Fibroblast of lung (primary cell): Measurements from ENCODE around the gene C1R.

Source experiments
- EZH2 ChIP-seq: IDR thresholded peaks from 2 replicates; pipeline ENCODE4 v1.5.1; 2012; ENCODE audit warnings: low read length, control low read depth, mild to moderate bottlenecking; ENCODE audit errors: missing control alignments
- TF ChIP-seq, protein P1 (sequence below), 2 donors: IDR thresholded peaks in 1 of 2; conservative IDR thresholded peaks in 1 of 2; 1 replicate in 1 of 2; 2 replicates in 1 of 2; pipeline ENCODE4 v1.5.1; 2011 to 2012; ENCODE audit warnings: low read length in 2 of 2, control low read depth in 1 of 2, inconsistent platforms in 1 of 2, low read depth in 1 of 2, mild to moderate bottlenecking in 1 of 2

DNA sequence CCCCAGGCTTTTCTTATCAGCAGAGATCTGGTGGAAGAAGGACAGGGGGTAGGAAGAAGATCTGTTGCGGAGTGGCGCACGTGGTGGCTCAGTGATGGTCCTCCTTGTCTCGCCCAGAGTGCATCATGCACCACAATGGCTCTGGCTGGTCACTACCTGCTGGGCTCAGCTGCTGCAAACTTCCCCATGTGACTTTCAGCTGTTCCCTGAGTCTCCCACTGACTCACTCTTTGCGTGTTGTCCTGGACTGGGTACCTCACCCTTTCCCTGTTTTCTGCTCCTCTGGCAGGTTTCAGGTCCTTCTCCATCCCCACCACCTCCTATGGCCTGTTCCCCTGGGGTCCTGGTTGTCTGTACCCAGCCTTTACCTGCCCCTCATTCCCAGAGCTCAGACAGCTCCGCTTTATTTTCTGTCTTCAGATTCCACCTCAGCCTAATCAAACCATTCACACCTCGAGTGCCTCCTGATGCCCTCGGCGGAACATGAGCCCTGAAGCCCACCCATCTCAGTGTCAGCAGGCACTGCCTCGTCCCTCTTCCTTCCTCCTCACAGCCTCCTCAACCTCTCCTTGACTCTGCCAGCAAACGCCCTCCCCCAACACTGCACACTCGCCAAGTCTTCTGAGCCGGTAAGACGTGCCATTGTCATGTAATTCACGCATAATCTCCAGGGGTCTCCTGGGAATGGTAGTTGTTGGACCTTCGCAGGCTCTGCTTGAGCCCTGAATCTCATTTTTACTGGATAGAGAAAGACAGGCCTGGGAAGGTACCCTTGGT lies 1.8 kb downstream of the C1R start:
- TF ChIP-seq, protein P1, sequence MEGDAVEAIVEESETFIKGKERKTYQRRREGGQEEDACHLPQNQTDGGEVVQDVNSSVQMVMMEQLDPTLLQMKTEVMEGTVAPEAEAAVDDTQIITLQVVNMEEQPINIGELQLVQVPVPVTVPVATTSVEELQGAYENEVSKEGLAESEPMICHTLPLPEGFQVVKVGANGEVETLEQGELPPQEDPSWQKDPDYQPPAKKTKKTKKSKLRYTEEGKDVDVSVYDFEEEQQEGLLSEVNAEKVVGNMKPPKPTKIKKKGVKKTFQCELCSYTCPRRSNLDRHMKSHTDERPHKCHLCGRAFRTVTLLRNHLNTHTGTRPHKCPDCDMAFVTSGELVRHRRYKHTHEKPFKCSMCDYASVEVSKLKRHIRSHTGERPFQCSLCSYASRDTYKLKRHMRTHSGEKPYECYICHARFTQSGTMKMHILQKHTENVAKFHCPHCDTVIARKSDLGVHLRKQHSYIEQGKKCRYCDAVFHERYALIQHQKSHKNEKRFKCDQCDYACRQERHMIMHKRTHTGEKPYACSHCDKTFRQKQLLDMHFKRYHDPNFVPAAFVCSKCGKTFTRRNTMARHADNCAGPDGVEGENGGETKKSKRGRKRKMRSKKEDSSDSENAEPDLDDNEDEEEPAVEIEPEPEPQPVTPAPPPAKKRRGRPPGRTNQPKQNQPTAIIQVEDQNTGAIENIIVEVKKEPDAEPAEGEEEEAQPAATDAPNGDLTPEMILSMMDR (conservative IDR thresholded peaks at IDR 0.05 in 1 of 2, IDR thresholded peaks at IDR 0.05 in 1 of 2; ENCODE audit: low read depth in 1 of 2, low read length in 2 of 2): no peak
- no peak for TF ChIP-seq EZH2
